HT-29 (cell line): ENCODE measurements around the gene FOXQ1. TPM values are rescaled to one million over a fixed set of nuclear protein-coding genes. Genes with fewer than 3 reads are reported as not detected.

Experiments
- DNase-seq: peaks from one replicate; pipeline ENCODE4 v3.0.0-alpha.2; 2015; ENCODE audit warnings: low spot score
- total RNA-seq: library from RNA; depleted of rRNA; stranded (reverse); fragments of >200 nt; shearing (Covaris generic); gene quantifications from 2 replicates; pipeline ENCODE4 v1.2.3, GENCODE V29; 2014; rRNA removed

Gene FOXQ1
- total RNA-seq, 1 experiment from 2014 or later, result 108 TPM

- no peak for DNase-seq
Measured at GRCh38 chr6:1362643-1363042, 50.7 kb downstream of the FOXQ1 start.

DNA sequence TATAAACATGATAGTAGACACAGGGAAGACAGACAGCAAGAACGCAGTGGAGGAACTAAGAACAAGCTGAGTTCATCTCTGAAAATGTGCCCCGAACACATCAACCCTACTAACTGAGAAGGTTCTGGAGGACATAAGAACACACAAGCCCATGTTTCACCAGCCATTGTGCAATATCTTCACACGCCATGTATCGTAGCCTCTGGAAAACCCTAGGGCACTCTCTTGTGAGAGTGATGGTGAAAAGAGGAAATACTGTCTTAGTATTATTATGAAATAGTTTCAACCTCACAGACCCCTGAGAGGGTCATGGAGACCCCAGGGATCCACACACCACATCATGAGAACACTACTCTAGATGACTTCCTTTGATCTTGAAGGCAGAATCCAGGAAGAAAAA is 51.4 kb downstream of the FOXQ1 start:
- DNase-seq, result no peak

GRCh38 chr6:1363729-1364572 is 52.1 kb downstream of the FOXQ1 start:
- DNase-seq, result peak; percentile 21

Other genes starting within 250 kb of the FOXQ1 start
- gene FOXF2, start 77.5 kb downstream of the FOXQ1 start, total RNA-seq, result not detected in 2 replicates